SK-N-SH treated with all-trans-retinoic acid at 6 μM for 48 hours (cell line): ENCODE results near the gene PPP1R13B.

ENCODE experiments used
- ATAC-seq: fragments of 200-7000 bp; cut with Tn5 transposase; 3 replicates; pipeline ENCODE4 v1.9.1; 2020; ENCODE audit warnings: mild to moderate bottlenecking, moderate library complexity
- ARNTL ChIP-seq: fragments of 450-650 bp; formaldehyde crosslinking; IDR thresholded peaks from 2 replicates; pipeline ENCODE4 v1.5.0; 2020; ENCODE audit warnings: low read depth, mild to moderate bottlenecking, moderate library complexity, borderline replicate concordance
- CSDC2 ChIP-seq: fragments of 250-450 bp; sonication (Bioruptor Pico); IDR thresholded peaks from 2 replicates; pipeline ENCODE4 v1.5.0; 2020; ENCODE audit warnings: mild to moderate bottlenecking, moderate library complexity
- CSRNP3 ChIP-seq: fragments of 250-450 bp; sonication (Bioruptor Pico); IDR thresholded peaks from 2 replicates; pipeline ENCODE4 v1.5.1; 2021; ENCODE audit warnings: mild to moderate bottlenecking, moderate library complexity
- ESRRG ChIP-seq: fragments of 250-450 bp; sonication (Bioruptor Pico); IDR thresholded peaks from 2 replicates; pipeline ENCODE4 v1.6.1; 2021; ENCODE audit warnings: mild to moderate bottlenecking
- GLIS3 ChIP-seq: fragments of 250-450 bp; sonication (Bioruptor Pico); IDR thresholded peaks from 2 replicates; pipeline ENCODE4 v1.5.0; 2020; ENCODE audit warnings: mild to moderate bottlenecking, moderate library complexity
- ISL1 ChIP-seq: fragments of 250-450 bp; sonication (Bioruptor Pico); IDR thresholded peaks from 2 replicates; pipeline ENCODE4 v2.1.2; 2022; ENCODE audit warnings: mild to moderate bottlenecking, moderate library complexity
- OSR1 ChIP-seq: fragments of 250-450 bp; sonication (Bioruptor Pico); IDR thresholded peaks from 2 replicates; pipeline ENCODE4 v1.8.0; 2022; ENCODE audit warnings: moderate library complexity, mild to moderate bottlenecking, inconsistent platforms
- PATZ1 ChIP-seq: fragments of 250-450 bp; sonication (Bioruptor Pico); IDR thresholded peaks from 2 replicates; pipeline ENCODE4 v1.8.0; 2020; ENCODE audit warnings: mild to moderate bottlenecking, moderate library complexity, borderline replicate concordance
- POU6F1 ChIP-seq: fragments of 250-450 bp; sonication (Bioruptor Pico); IDR thresholded peaks from 2 replicates; pipeline ENCODE4 v1.8.0; 2021; ENCODE audit warnings: low read depth, mild to moderate bottlenecking, moderate library complexity, borderline replicate concordance
- PPARA ChIP-seq: fragments of 250-450 bp; sonication (Bioruptor Pico); IDR thresholded peaks from 2 replicates; pipeline ENCODE4 v1.5.0; 2020; ENCODE audit warnings: mild to moderate bottlenecking, borderline replicate concordance
- RARB ChIP-seq: fragments of 250-450 bp; sonication (Bioruptor Pico); IDR thresholded peaks from 2 replicates; pipeline ENCODE4 v1.8.0; 2021; ENCODE audit warnings: mild to moderate bottlenecking, moderate library complexity
- SNAI2 ChIP-seq: fragments of 250-450 bp; sonication (Bioruptor Pico); IDR thresholded peaks from 2 replicates; pipeline ENCODE4 v1.5.0; 2020; ENCODE audit warnings: mild to moderate bottlenecking, moderate library complexity
- TCF4 ChIP-seq: fragments of 250-450 bp; sonication (Bioruptor Pico); IDR thresholded peaks from 2 replicates; pipeline ENCODE4 v1.8.0; 2021; ENCODE audit warnings: mild to moderate bottlenecking, moderate library complexity, borderline replicate concordance
- TOX ChIP-seq: fragments of 250-450 bp; sonication (Bioruptor Pico); IDR thresholded peaks from 2 replicates; pipeline ENCODE4 v1.8.0; 2021; ENCODE audit warnings: mild to moderate bottlenecking, moderate library complexity, borderline replicate concordance
- ZC3H10 ChIP-seq: fragments of 250-450 bp; sonication (Bioruptor Pico); IDR thresholded peaks from 2 replicates; pipeline ENCODE4 v1.5.1; 2021; ENCODE audit warnings: mild to moderate bottlenecking, moderate library complexity
- ZFP3 ChIP-seq: fragments of 250-450 bp; sonication (Bioruptor Pico); IDR thresholded peaks from 2 replicates; pipeline ENCODE4 v1.5.0; 2020; ENCODE audit warnings: mild to moderate bottlenecking, moderate library complexity
- ZFP30 ChIP-seq: fragments of 450-650 bp; formaldehyde crosslinking; IDR thresholded peaks from 2 replicates; pipeline ENCODE4 v1.5.0; 2022; ENCODE audit warnings: mild to moderate bottlenecking, moderate library complexity
- ZNF565 ChIP-seq: fragments of 450-650 bp; formaldehyde crosslinking; conservative IDR thresholded peaks from 2 replicates; pipeline ENCODE4 v1.5.0; 2020; ENCODE audit warnings: low read depth, mild to moderate bottlenecking, moderate library complexity
- ZNF8 ChIP-seq: fragments of 450-650 bp; formaldehyde crosslinking; IDR thresholded peaks from 2 replicates; pipeline ENCODE4 v1.5.0; 2020; ENCODE audit warnings: mild to moderate bottlenecking, moderate library complexity

Gene PPP1R13B

GRCh38 chr14:103740991-103741689 lies 106.2 kb downstream of the PPP1R13B start:
- ATAC-seq, result no peak; the same call in 2 of the 3 replicates
- TF ChIP-seq ZC3H10 (CRISPR knock-in tag) (no peak), PATZ1 (CRISPR knock-in tag) (no peak), ZNF8 (CRISPR knock-in tag) (no peak), RARB (CRISPR knock-in tag) (no peak), PPARA (no peak), TCF4 (no peak), SNAI2 (CRISPR knock-in tag) (no peak)

GRCh38 chr14:103739793-103740501 lies 107.4 kb downstream of the PPP1R13B start:
- ATAC-seq, result no peak
- TF ChIP-seq CSDC2, result no peak
- TF ChIP-seq TOX, result no peak
- TF ChIP-seq TCF4, result no peak
- no peak for TF ChIP-seq ZFP3 (CRISPR knock-in tag)

GRCh38 chr14:103739466-103739792 lies 107.9 kb downstream of the PPP1R13B start:
- no peak for ATAC-seq
- TF ChIP-seq TCF4 (no peak), OSR1 (CRISPR knock-in tag) (no peak), PATZ1 (CRISPR knock-in tag) (no peak), PPARA (no peak), ZFP3 (CRISPR knock-in tag) (no peak), GLIS3 (CRISPR knock-in tag) (no peak), ZC3H10 (CRISPR knock-in tag) (no peak), TOX (no peak), RARB (CRISPR knock-in tag) (no peak), ESRRG (CRISPR knock-in tag) (no peak), ZNF8 (CRISPR knock-in tag) (no peak), ARNTL (no peak), ISL1 (CRISPR knock-in tag) (no peak), ZFP30 (no peak), SNAI2 (CRISPR knock-in tag) (no peak), POU6F1 (CRISPR knock-in tag) (no peak), CSRNP3 (CRISPR knock-in tag) (no peak)
- TF ChIP-seq, all 23 proteins: peak for 0

GRCh38 chr14:103738701-103739451 lies 108.5 kb downstream of the PPP1R13B start:
- no peak for ATAC-seq
- TF ChIP-seq ISL1 (CRISPR knock-in tag) (no peak), PATZ1 (CRISPR knock-in tag) (no peak), CSRNP3 (CRISPR knock-in tag) (no peak), GLIS3 (CRISPR knock-in tag) (no peak), ZNF565 (CRISPR knock-in tag) (no peak), SNAI2 (CRISPR knock-in tag) (no peak), POU6F1 (CRISPR knock-in tag) (no peak), ESRRG (CRISPR knock-in tag) (no peak)
- TF ChIP-seq, all 23 proteins: peak for 0
